Erythroblast (primary cell): Measurements from ENCODE around the gene CTNNA3.

Experiments used
- GATA1 ChIP-seq: IDR thresholded peaks from 2 replicates; pipeline ENCODE4 v1.6.1; 2011; ENCODE audit warnings: low read depth, mild to moderate bottlenecking, control low read depth, low read length, moderate library complexity
- POLR2A ChIP-seq: IDR thresholded peaks from 2 replicates; pipeline ENCODE4 v1.6.1; 2011; ENCODE audit warnings: mild to moderate bottlenecking, low read length

DNA sequence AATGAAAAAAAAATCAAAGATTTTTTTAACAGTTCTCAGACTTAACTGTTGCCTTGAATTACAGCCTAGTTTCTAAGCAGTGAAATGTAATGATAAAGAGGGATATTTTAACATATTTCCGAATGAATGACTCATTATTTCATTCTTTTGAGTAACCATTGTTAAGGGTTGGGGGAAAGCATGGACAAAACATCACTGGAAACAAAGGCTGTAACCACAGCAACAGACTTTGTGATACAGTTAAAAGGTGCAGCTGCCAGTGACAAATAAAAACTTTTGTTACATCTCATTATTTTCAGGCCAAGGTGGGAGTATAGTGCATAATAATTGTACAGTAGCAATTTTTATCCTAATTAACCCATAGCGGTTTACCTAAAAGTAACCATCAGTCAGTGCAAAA is 597.5 kb downstream of the CTNNA3 start:
- TF ChIP-seq POLR2A (no peak), GATA1 (no peak)
